IPS-15b (cell line): ENCODE measurements around the gene SEMA3B.
"Not testable (repeated sequence)": the region's sequence is repeated elsewhere in the genome, so short reads cannot be mapped to it uniquely, and the experiment has no call there.

Source experiments
- H3K27me3 ChIP-seq: one replicate; pipeline ENCODE4 v1.6.1; 2013; ENCODE audit warnings: low read length; ENCODE audit not compliant: control insufficient read depth, insufficient read depth
- H3K36me3 ChIP-seq: one replicate; pipeline ENCODE4 v1.6.1; 2013; ENCODE audit warnings: low read length; ENCODE audit not compliant: control insufficient read depth, insufficient read depth
- H3K4me1 ChIP-seq: one replicate; pipeline ENCODE4 v1.6.1; 2013; ENCODE audit warnings: mild to moderate bottlenecking, low read length; ENCODE audit not compliant: control insufficient read depth, insufficient read depth
- H3K4me3 ChIP-seq: one replicate; pipeline ENCODE4 v1.5.1; 2013; ENCODE audit warnings: low read depth, low read length
- H3K9ac ChIP-seq: one replicate; pipeline ENCODE4 v1.6.1; 2013; ENCODE audit warnings: low read depth, mild to moderate bottlenecking, low read length
- H3K9me3 ChIP-seq: one replicate; pipeline ENCODE4 v1.6.1; 2013; ENCODE audit warnings: mild to moderate bottlenecking, low read length; ENCODE audit not compliant: control insufficient read depth, insufficient read depth

Gene SEMA3B

DNA sequence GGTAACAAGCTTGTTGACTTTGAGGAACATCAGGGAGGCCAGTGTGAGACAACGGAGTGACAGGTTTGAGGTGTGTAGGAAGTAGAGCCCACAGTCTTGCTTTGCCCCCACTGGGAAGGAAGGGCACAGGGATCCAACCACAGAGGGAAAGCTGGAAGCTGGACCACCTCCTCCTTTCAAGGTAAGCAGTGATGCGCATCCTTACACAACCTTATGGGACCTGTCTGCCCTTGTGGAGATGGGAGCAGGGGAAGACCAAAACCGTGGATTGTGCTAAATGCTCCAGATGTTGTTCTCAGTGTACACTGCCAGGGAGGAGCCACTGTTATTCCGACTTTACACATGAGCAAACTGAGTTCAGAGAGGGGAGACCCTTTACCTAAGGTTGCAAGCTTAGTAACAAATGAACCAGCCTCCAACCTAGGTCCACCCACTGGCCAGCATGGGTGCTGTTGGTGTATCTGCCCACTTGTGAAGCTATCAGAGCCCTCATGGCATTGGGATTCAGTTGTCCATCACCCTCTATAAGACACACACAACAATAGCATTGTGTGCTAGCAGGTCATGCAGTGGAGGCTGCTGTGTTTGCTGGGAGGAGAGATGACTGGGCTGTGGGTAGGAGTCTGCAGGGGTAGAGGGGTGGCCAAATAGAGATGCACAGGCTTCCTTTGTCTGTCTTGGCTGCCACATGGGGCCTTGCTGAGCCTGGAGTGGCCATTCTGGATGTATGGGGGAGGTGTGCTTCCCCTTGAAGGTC is 9.4 kb downstream of the SEMA3B start:
- peaks cover 3% of the 10 kb centered on the region for H3K4me1 ChIP-seq
- no peaks in the 10 kb centered on the region for H3K36me3 ChIP-seq
- no peak overlapping the region for H3K9ac ChIP-seq
- peaks cover 43% of the 10 kb centered on the region for H3K27me3 ChIP-seq
- H3K9me3 ChIP-seq, result no peaks in the 10 kb centered on the region
- no peak overlapping the region for H3K4me3 ChIP-seq

DNA sequence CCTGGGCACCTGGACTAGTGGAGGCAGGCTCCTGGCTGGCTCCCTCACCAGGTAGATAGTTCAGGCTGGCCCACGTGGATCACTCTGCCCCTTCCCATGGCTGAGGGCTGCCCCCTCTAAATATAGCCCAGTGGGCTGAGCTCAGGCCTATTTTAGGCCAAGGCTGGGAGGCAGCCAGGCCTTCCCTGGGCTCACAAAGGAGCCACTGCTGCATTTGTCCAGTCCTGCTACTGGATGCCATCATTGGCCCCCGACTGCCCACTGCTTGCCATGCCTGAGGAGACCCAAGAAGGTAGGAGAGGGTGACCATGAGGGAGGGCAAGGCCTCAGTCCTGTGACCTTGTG is 9.9 kb downstream of the SEMA3B start, which contains the start of gene LSMEM2:
Gene LSMEM2, plus strand, starts transcription at position 208 of the 345 bp plus-strand sequence. Its CDS starts 27 bp downstream, at position 235.
- H3K27me3 ChIP-seq, result peaks cover 37% of the 10 kb centered on the region
- no peak within 1 kb of the TSS for H3K9ac ChIP-seq
- H3K36me3 ChIP-seq, result no peaks in the 10 kb centered on the region
- peaks cover 3% of the 10 kb centered on the region for H3K4me1 ChIP-seq
- no peaks in the 10 kb centered on the region for H3K9me3 ChIP-seq
- no peak within 1 kb of the TSS for H3K4me3 ChIP-seq

DNA sequence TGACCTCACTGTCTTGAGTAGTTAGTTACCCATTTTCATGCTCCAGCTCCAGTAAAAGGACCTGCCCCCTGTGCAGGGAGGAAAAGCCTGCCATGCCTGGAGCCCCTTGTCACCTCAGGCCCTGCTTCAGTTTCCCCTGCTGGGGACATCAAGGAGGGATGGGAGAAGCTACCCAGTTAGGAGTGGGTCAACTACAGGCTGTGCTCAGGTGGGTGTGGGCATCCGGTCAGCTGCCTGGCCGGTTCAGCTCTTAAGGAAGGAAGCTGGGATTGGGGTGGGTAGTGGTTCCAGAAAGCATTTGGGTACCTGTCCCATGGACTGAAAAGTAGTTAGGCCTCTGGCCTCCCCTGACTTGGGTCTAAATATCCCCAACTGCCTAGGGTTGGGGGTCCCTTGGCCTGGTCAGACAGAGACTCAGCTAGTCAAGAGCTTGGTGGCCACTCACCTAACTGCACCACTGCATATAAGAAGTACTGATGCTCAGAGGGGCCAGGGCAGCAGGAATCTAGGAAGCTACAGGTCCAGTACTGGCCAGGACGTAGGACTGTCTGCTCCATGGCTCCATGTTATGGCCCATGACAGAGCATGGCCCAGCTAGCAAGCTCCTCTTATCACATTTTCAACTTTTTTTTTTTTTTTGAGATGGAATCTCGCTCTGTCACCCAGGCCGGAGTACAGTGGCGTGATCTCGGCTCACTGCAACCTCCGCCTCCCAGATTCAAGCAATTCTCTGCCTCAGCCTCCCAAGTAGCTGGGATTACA is 10.5 kb downstream of the SEMA3B start:
- Histone ChIP-seq H3K36me3 (no peaks in the 10 kb centered on the region), H3K9me3 (no peaks in the 10 kb centered on the region), H3K9ac (no peak overlapping the region), H3K4me3 (no peak overlapping the region), H3K4me1 (no peaks in the 10 kb centered on the region), H3K27me3 (peaks cover 31% of the 10 kb centered on the region)

DNA sequence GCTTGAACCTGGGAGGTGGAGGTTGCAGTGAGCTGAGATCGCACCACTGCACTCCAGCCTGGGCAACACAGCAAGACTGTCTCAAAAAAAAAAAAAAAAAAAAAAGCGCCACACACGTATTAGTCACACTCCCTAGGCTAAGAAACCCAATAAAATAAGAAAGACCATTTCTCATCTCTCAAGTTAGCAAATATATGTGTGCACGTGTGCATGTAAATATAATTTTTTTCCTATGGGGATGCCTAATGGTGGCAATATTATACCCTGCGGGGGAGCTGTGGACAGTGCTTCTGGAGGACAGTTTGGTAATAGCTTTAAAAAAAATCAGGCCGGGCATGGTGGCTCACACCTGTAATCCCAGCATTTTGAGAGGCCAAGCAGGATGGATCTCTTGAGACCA is 15.2 kb downstream of the SEMA3B start:
- not testable (repeated sequence) for H3K9ac ChIP-seq, H3K4me3 ChIP-seq, H3K27me3 ChIP-seq, H3K9me3 ChIP-seq, H3K4me1 ChIP-seq
- peaks cover 21% of the 10 kb centered on the region for H3K36me3 ChIP-seq

DNA sequence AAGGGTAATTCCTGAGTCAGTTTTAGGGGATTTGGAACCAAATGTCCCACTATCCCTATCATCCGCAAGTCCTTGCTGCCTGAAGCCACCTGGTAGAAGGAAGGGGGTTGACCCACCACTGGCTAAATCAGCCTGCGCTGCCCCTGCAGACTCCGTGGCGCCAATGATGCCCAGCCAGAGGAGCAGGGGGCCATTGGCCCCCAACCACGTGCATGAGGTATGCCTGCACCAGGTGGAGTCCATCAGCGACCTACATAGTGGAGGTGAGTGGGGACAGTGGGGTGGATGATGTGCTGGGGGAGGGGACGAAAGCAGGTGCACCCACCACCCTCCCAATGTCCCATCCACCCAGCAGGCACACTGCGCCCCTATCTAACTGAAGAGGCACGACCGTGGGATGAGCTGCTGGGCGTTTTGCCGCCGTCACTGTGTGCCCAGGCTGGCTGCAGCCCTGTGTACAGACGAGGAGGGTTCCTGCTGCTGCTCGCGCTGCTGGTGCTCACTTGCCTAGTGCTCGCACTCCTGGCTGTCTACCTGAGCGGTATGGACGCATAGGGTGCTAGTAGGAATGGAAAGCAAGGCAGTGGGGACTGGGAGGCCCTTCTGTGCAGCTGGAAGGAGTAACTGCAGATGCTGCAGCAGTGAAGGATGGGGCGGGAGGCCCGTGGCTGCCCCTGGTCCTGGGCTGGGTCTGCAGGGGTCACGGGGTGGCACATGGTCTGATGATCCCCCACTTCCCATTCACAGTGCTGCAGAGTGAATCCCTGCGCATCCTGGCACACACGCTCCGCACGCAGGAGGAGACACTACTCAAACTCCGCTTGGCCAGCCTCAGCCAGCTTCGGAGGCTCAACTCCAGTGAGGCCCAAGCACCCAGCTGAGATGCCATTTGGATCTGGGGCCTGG is 17.6 kb downstream of the SEMA3B start:
- Histone ChIP-seq H3K4me3 (no peak overlapping the region), H3K36me3 (peaks cover 37% of the 10 kb centered on the region)

DNA sequence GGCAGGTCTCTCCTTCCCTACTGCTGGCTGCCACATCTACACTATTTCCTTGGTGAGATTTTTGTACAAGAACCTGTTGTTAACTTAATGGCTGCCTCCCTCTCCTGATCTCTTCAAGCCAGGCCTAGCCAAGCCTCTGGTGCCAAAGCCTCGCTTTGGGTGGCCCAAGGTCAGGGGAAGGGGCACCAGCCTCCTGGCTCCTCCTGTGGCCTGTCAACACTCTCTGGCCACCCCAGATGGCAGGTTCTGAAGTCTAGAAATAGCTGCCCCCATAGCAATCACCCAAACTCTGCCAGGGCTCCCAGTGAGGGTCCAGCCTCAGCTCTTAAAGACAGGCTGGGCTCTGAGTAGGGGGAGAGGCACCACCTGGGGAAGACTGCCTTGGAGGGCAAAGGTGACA is 18.3 kb downstream of the SEMA3B start:
- H3K36me3 ChIP-seq, result peaks cover 37% of the 10 kb centered on the region
- H3K4me3 ChIP-seq, result no peak overlapping the region
- H3K27me3 ChIP-seq, result no peaks in the 10 kb centered on the region
- H3K9me3 ChIP-seq, result no peaks in the 10 kb centered on the region
- H3K4me1 ChIP-seq, result no peaks in the 10 kb centered on the region
- H3K9ac ChIP-seq, result no peak overlapping the region

More for the DNA sequence above, 17.6 kb downstream of the SEMA3B start:
- no peaks in the 10 kb centered on the region for H3K27me3 ChIP-seq
- no peak overlapping the region for H3K9ac ChIP-seq
- no peaks in the 10 kb centered on the region for H3K9me3 ChIP-seq
- H3K4me1 ChIP-seq, result no peaks in the 10 kb centered on the region

DNA sequence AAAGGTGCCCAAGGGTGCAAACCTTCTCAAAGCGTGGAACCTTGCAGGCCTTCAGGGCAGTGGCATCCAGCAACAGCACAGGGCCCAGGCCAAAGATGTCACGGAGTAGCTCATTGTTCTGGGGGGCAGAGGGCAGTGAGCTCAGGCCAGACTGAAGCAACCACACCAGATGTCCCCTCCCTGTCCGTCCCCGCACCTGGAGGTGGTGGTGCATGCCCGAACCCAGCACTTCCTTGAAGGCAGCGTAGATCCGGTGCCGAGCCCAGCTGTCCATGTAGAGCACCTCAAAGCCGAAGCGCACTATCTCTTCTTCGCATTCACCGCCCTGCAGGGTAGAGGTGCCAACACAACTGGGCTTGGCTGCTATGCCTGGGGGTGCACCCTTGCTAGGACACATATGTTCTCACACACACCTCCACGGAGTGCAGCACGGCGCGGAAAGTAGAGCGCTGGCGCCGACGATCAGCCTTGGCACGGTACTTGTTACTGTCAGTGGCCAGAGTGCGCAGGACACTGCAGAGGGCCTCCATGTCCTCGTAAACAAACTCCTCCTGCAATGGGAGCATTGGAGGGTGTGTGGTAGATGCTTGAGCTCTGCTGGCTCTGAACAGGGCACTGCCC is 19.6 kb downstream of the SEMA3B start:
- H3K9me3 ChIP-seq, result no peaks in the 10 kb centered on the region
- no peaks in the 10 kb centered on the region for H3K4me1 ChIP-seq
- no peak overlapping the region for H3K9ac ChIP-seq
- H3K4me3 ChIP-seq, result no peak overlapping the region
- peaks cover 37% of the 10 kb centered on the region for H3K36me3 ChIP-seq
- no peaks in the 10 kb centered on the region for H3K27me3 ChIP-seq

DNA sequence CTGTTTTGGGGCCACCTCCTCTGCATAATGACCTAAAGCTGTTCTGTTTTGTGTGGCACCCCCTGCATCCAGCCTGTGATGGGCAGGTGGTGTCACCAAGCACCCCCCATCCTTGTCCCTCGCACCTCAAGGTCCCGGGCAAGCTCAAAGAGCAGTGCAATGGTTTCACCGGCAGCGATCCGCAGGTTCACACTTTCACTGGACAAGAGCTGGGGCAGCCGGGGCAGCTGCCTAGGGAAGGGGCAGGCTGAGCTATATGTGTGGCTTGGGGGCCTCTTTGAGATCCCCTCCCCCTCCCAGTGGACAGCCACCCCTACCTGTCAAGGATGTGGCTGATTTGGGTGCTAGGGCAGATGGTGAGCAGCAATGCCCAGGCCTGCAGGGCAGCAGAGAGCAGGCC is 20.2 kb downstream of the SEMA3B start:
- Histone ChIP-seq H3K36me3 (peaks cover 37% of the 10 kb centered on the region), H3K4me1 (no peaks in the 10 kb centered on the region)

DNA sequence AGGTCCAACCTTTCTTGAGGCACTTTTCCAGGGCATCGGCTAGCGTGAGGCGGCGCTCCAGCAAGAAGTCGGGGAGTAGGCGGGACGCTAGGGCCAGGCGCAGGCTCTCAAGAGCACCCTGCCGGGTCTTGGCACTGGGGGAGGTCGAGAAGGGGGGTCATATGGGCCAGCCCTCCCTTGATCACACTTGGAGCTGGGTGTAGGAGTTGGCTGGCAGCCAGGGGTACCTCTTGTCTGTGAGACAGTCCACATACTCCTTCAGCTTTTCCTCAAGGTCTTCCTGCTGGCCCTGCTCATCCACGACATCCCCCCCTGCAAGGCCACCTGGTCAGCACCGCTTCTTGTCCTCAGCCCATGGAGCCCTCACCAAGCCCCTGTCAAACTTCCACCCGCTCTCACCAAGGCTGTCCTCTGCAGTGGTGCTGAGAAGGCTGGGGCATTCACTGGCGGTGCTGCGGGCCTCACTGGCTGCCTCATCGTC is 21.3 kb downstream of the SEMA3B start:
- no peaks in the 10 kb centered on the region for H3K9me3 ChIP-seq
- H3K27me3 ChIP-seq, result no peaks in the 10 kb centered on the region
- no peaks in the 10 kb centered on the region for H3K4me1 ChIP-seq
- H3K4me3 ChIP-seq, result no peak overlapping the region
- H3K9ac ChIP-seq, result no peak overlapping the region
- H3K36me3 ChIP-seq, result peaks cover 37% of the 10 kb centered on the region

More for the DNA sequence above, 20.2 kb downstream of the SEMA3B start:
- Histone ChIP-seq H3K27me3 (no peaks in the 10 kb centered on the region), H3K9ac (no peak overlapping the region), H3K9me3 (no peaks in the 10 kb centered on the region), H3K4me3 (no peak overlapping the region)

DNA sequence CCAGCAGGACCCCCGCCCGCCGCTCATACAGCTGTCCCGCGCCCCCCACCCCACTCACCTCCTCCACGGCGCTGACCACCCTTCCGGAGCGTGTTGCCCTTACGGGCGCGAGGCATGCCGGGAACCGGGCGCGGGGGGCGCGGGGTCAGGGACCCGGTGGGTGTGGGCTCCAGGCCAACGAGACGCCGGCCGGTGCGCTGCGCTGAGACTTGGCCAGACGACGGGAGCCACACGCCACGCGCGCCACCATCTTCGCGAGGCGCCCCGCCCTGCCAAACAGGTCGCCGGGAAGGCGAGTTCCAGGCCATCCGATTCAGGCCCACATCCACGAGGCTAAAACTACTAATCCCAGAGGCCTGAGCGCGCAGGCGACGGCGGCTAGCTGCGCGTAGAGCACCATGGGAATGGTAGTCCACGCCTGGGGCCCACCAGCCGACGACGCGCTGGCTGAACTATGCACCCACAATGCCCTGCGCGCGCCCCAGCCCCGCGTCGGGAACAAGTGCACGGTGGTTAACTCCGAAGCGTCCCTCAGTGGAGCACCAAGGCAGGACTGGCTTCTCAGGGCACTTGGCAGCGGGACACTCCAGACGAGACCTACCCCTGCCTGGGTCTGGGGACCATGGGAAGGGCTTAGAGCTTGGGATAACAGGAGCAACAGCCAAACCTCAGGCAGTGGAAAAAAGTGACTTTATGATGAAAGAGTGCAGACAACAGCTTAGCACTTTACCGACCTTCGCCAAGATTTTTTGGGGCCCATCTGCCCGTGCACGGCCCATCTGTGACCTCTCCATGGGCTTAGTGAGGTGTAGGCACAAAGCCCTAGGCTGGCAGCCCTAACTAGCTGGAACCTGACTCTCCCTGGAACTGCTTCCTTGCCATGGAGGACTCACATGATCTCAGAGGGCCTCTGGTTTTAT is 23.5 kb downstream of the SEMA3B start, which contains the start of gene IFRD2:
Gene IFRD2, minus strand, starts transcription at position 271 of the 920 bp plus-strand sequence. Its CDS starts 155 bp downstream, at position 116.
- no peaks in the 10 kb centered on the region for H3K9me3 ChIP-seq
- peak within 1 kb of the TSS; percentile 71 for H3K9ac ChIP-seq
- peaks cover 34% of the 10 kb centered on the region for H3K36me3 ChIP-seq
- no peaks in the 10 kb centered on the region for H3K4me1 ChIP-seq
- peak within 1 kb of the TSS; percentile 93 for H3K4me3 ChIP-seq
- no peaks in the 10 kb centered on the region for H3K27me3 ChIP-seq
